MM.1S (cell line): Measurements from ENCODE around the gene PPP1CA.

Experiments
- DNase-seq: peaks from one replicate; pipeline ENCODE4 v3.0.0-alpha.2; 2015
- H2AFZ ChIP-seq: fragments of 300-600 bp; sonication (generic); 2 replicates; pipeline ENCODE4 v1.6.0; 2016; ENCODE audit warnings: antibody characterized with exemption, low read length
- H3F3A ChIP-seq: fragments of 300-600 bp; sonication (generic); 2 replicates; pipeline ENCODE4 v1.6.1; 2016; ENCODE audit warnings: mild to moderate bottlenecking, antibody characterized with exemption, low read length, moderate library complexity, mixed read lengths; ENCODE audit not compliant: insufficient read depth
- H3K27ac ChIP-seq: fragments of 300-600 bp; sonication (generic); 2 replicates; pipeline ENCODE4 v1.5.1; 2016; ENCODE audit warnings: mild to moderate bottlenecking, low read length
- H3K27me3 ChIP-seq: fragments of 300-600 bp; sonication (generic); replicated peaks from 2 replicates; pipeline ENCODE4 v1.6.0; 2016; ENCODE audit warnings: low read length; ENCODE audit not compliant: insufficient read depth
- H3K36me3 ChIP-seq: fragments of 300-600 bp; sonication (generic); replicated peaks from 2 replicates; pipeline ENCODE4 v1.6.1; 2016; ENCODE audit warnings: mild to moderate bottlenecking, low read length, mixed read lengths; ENCODE audit not compliant: insufficient read depth
- H3K4me1 ChIP-seq: fragments of 300-600 bp; sonication (generic); 2 replicates; pipeline ENCODE4 v1.6.1; 2016; ENCODE audit warnings: low read length, mixed read lengths
- H3K4me2 ChIP-seq: fragments of 300-600 bp; sonication (generic); 2 replicates; pipeline ENCODE4 v1.6.0; 2016; ENCODE audit warnings: low read depth, low read length
- H3K4me3 ChIP-seq: fragments of 300-600 bp; sonication (generic); 2 replicates; pipeline ENCODE4 v1.5.1; 2016; ENCODE audit warnings: low read length, mixed read lengths
- H3K79me2 ChIP-seq: fragments of 300-600 bp; sonication (generic); 2 replicates; pipeline ENCODE4 v1.6.1; 2016; ENCODE audit warnings: mixed run types, low read length, mixed read lengths
- H3K9ac ChIP-seq: fragments of 300-600 bp; sonication (generic); 2 replicates; pipeline ENCODE4 v1.6.1; 2016; ENCODE audit warnings: low read length, mixed read lengths
- H3K9me2 ChIP-seq: fragments of 300-600 bp; sonication (generic); replicated peaks from 2 replicates; pipeline ENCODE4 v1.6.1; 2016; ENCODE audit warnings: mild to moderate bottlenecking, low read length, mixed read lengths; ENCODE audit not compliant: insufficient read depth
- H3K9me3 ChIP-seq: fragments of 300-600 bp; sonication (generic); replicated peaks from 2 replicates; pipeline ENCODE4 v1.6.1; 2016; ENCODE audit warnings: mild to moderate bottlenecking, low read length, mixed read lengths; ENCODE audit not compliant: insufficient read depth
- H4K20me1 ChIP-seq: fragments of 300-600 bp; sonication (generic); 2 replicates; pipeline ENCODE4 v1.6.1; 2016; ENCODE audit warnings: mild to moderate bottlenecking, low read length, moderate library complexity, mixed read lengths; ENCODE audit not compliant: insufficient read depth
- EZH2 ChIP-seq: fragments of 300-600 bp; sonication (generic); optimal IDR thresholded peaks from 2 replicates; pipeline ENCODE3; 2017; ENCODE audit warnings: low read depth, mild to moderate bottlenecking, antibody characterized with exemption, low read length, mixed read lengths
- EZH2phosphoT487 ChIP-seq: fragments of 300-600 bp; sonication (generic); IDR thresholded peaks from 2 replicates; pipeline ENCODE4 v1.6.1; 2018; ENCODE audit warnings: antibody characterized with exemption, low read length
- TF ChIP-seq, protein P1 (sequence below): fragments of 300-600 bp; sonication (generic); IDR thresholded peaks from 2 replicates; pipeline ENCODE4 v1.5.1; 2016; ENCODE audit warnings: antibody characterized with exemption, low read length, mixed read lengths

The PPP1CA gene

GRCh38 chr11:67349928-67350465 is 51.7 kb downstream of the PPP1CA start:
- Histone ChIP-seq H3K4me2 (peak overlapping the region; percentile 7; the same call in 1 of the 2 replicates), H3K79me2 (peaks cover 8% of the 10 kb centered on the region; the same call in 1 of the 2 replicates), H3K27me3 (no peaks in the 10 kb centered on the region), H3K36me3 (no peaks in the 10 kb centered on the region), H3K27ac (peak overlapping the region; percentile 4; the same call in 1 of the 2 replicates), H3K9me2 (no peaks in the 10 kb centered on the region), H3K4me1 (peaks cover 33% of the 10 kb centered on the region), H3K9me3 (no peaks in the 10 kb centered on the region), H4K20me1 (no peaks in the 10 kb centered on the region), H3K9ac (no peak overlapping the region), H2AFZ (no peak overlapping the region), H3K4me3 (no peak overlapping the region), H3F3A (peaks cover 26% of the 10 kb centered on the region)
- no peak for DNase-seq
- no peak for TF ChIP-seq EZH2phosphoT487
- TF ChIP-seq, protein P1, sequence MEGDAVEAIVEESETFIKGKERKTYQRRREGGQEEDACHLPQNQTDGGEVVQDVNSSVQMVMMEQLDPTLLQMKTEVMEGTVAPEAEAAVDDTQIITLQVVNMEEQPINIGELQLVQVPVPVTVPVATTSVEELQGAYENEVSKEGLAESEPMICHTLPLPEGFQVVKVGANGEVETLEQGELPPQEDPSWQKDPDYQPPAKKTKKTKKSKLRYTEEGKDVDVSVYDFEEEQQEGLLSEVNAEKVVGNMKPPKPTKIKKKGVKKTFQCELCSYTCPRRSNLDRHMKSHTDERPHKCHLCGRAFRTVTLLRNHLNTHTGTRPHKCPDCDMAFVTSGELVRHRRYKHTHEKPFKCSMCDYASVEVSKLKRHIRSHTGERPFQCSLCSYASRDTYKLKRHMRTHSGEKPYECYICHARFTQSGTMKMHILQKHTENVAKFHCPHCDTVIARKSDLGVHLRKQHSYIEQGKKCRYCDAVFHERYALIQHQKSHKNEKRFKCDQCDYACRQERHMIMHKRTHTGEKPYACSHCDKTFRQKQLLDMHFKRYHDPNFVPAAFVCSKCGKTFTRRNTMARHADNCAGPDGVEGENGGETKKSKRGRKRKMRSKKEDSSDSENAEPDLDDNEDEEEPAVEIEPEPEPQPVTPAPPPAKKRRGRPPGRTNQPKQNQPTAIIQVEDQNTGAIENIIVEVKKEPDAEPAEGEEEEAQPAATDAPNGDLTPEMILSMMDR: no peak
- TF ChIP-seq EZH2: no peak

DNA sequence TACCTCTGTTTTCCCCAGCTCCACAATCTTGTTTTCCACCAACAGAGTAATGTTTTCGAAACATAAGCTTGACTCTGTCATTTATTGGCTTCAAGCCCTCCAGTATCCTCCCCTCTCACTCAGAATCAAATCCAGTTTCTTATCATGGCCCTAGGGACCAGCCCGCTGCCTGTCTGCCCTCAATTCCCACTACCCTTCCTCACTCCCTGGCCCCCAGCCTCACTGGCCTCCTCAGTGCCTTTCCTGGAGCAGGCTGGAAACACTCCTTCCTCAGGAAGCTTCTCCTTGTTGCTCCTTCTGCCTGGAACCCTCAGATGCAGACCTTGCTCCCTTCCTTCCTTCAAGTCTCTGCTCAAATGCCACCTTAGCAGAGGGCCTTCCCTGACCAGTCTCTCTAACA is 52.2 kb downstream of the PPP1CA start:
- no peak overlapping the region for H3K9ac ChIP-seq
- no peak overlapping the region for H2AFZ ChIP-seq
- peaks cover 30% of the 10 kb centered on the region for H3K4me1 ChIP-seq
- peaks cover 8% of the 10 kb centered on the region; the same call in 1 of the 2 replicates for H3K79me2 ChIP-seq
- H3K27ac ChIP-seq: no peak overlapping the region
- H3K36me3 ChIP-seq: no peaks in the 10 kb centered on the region
- no peaks in the 10 kb centered on the region for H3K9me3 ChIP-seq
- TF ChIP-seq, protein P1: no peak
- no peak for TF ChIP-seq EZH2phosphoT487
- no peak for TF ChIP-seq EZH2
- no peaks in the 10 kb centered on the region for H3K9me2 ChIP-seq
- H3K4me3 ChIP-seq: no peak overlapping the region
- peaks cover 24% of the 10 kb centered on the region for H3F3A ChIP-seq
- no peak overlapping the region for H3K4me2 ChIP-seq
- no peaks in the 10 kb centered on the region for H4K20me1 ChIP-seq
- no peaks in the 10 kb centered on the region for H3K27me3 ChIP-seq
- no peak for DNase-seq

- H4K20me1 ChIP-seq: no peaks in the 10 kb centered on the region
- H3K9ac ChIP-seq: no peak overlapping the region
- H2AFZ ChIP-seq: no peak overlapping the region
- H3K79me2 ChIP-seq: peaks cover 8% of the 10 kb centered on the region; the same call in 1 of the 2 replicates
- TF ChIP-seq EZH2phosphoT487 (no peak), EZH2 (no peak)
- TF ChIP-seq, protein P1: no peak
- no peaks in the 10 kb centered on the region for H3K36me3 ChIP-seq
- H3K9me2 ChIP-seq: no peaks in the 10 kb centered on the region
- H3F3A ChIP-seq: peaks cover 22% of the 10 kb centered on the region
- H3K4me1 ChIP-seq: peaks cover 30% of the 10 kb centered on the region
- H3K4me2 ChIP-seq: no peak overlapping the region
- DNase-seq: no peak
- no peak overlapping the region for H3K4me3 ChIP-seq
- no peak overlapping the region for H3K27ac ChIP-seq
- no peaks in the 10 kb centered on the region for H3K27me3 ChIP-seq
- H3K9me3 ChIP-seq: no peaks in the 10 kb centered on the region
These were observed 52.6 kb downstream of the PPP1CA start for GRCh38 chr11:67349036-67349435.
